K562 (cell line): ENCODE data around the gene TBPL2.

Experiments
- CBX3 ChIP-seq, 2 experiments: IDR thresholded peaks; 1 replicate in 1 of 2; 2 replicates in 1 of 2; pipeline ENCODE4 v1.6.1; 2012; ENCODE audit warnings: inconsistent platforms in 2 of 2, low read length in 2 of 2, borderline replicate concordance in 1 of 2, control low read depth in 1 of 2
- CHD7 ChIP-seq: fragments of 200-600 bp; sonication (generic); IDR thresholded peaks from one replicate; pipeline ENCODE4 v1.6.1; 2012; ENCODE audit warnings: mild to moderate bottlenecking, low read depth, low read length, inconsistent platforms
- ESRRA ChIP-seq: fragments of 450-650 bp; IDR thresholded peaks from 2 replicates; pipeline ENCODE4 v1.6.1; 2014; ENCODE audit warnings: low read depth, mild to moderate bottlenecking, moderate library complexity, borderline replicate concordance
- FOXO4 ChIP-seq: fragments of 450-650 bp; formaldehyde crosslinking; IDR thresholded peaks from 2 replicates; pipeline ENCODE4 v1.4.0; 2020; ENCODE audit warnings: mild to moderate bottlenecking, moderate library complexity
- KDM5B ChIP-seq: fragments of 200-600 bp; sonication (generic); IDR thresholded peaks from 2 replicates; pipeline ENCODE4 v1.6.1; 2012; ENCODE audit warnings: low read depth, mild to moderate bottlenecking, moderate library complexity, low read length, control low read depth, inconsistent platforms; ENCODE audit not compliant: insufficient replicate concordance
- MTA1 ChIP-seq: fragments of 450-650 bp; IDR thresholded peaks from 2 replicates; pipeline ENCODE4 v1.6.1; 2017; ENCODE audit warnings: borderline replicate concordance
- MXI1 ChIP-seq: IDR thresholded peaks from 2 replicates; pipeline ENCODE4 v1.6.1; 2011; ENCODE audit warnings: low read depth, mild to moderate bottlenecking, improper control_type of control experiment, low read length
- NFIC ChIP-seq: fragments of 450-650 bp; IDR thresholded peaks from 2 replicates; pipeline ENCODE4 v1.6.1; 2017; ENCODE audit warnings: mild to moderate bottlenecking, inconsistent platforms
- SFPQ ChIP-seq: fragments of 200-400 bp; formaldehyde crosslinking; IDR thresholded peaks from 2 replicates; pipeline ENCODE4 v1.6.1; 2017; ENCODE audit warnings: mild to moderate bottlenecking, low read depth, low read length, moderate library complexity
- TEAD1 ChIP-seq, 2 experiments: fragments of 450-650 bp in 1 of 2; sonication (generic) in 1 of 2; formaldehyde crosslinking; IDR thresholded peaks; 2 replicates each; pipeline versions ENCODE4 v1.4.0 to v1.8.0; 2020 to 2022; ENCODE audit warnings: mild to moderate bottlenecking in 2 of 2, missing genetic modification reagents in 1 of 2
- ZNF174 ChIP-seq: fragments of 250-450 bp; sonication (Bioruptor Pico); IDR thresholded peaks from 2 replicates; pipeline ENCODE4 v1.4.0; 2020; ENCODE audit warnings: mild to moderate bottlenecking
- ZNF212 ChIP-seq: fragments of 450-650 bp; formaldehyde crosslinking; IDR thresholded peaks from 2 replicates; pipeline ENCODE4 v1.4.0; 2020; ENCODE audit warnings: mild to moderate bottlenecking
- TF ChIP-seq, protein P1 (sequence below), 3 experiments: IDR thresholded peaks in 2 of 3; conservative IDR thresholded peaks in 1 of 3; 2 replicates each; pipeline ENCODE4 v1.5.1; 2011 to 2012; ENCODE audit warnings: low read length in 3 of 3, mild to moderate bottlenecking in 3 of 3, control low read depth in 2 of 3, improper control_type of control experiment in 1 of 3, inconsistent platforms in 1 of 3, low read depth in 1 of 3, mixed read lengths in 1 of 3, moderate library complexity in 1 of 3; ENCODE audit not compliant: insufficient read depth in 2 of 3
- TF ChIP-seq, protein P2 (sequence below): fragments of 450-650 bp; IDR thresholded peaks from 2 replicates; pipeline ENCODE4 v1.6.1; 2017; ENCODE audit warnings: antibody characterized with exemption, mild to moderate bottlenecking

- no peak for TF ChIP-seq CBX3 (IDR thresholded peaks at IDR 0.05; ENCODE audit: borderline replicate concordance in 1 of 2, low read length in 2 of 2)
- TF ChIP-seq, protein P1, sequence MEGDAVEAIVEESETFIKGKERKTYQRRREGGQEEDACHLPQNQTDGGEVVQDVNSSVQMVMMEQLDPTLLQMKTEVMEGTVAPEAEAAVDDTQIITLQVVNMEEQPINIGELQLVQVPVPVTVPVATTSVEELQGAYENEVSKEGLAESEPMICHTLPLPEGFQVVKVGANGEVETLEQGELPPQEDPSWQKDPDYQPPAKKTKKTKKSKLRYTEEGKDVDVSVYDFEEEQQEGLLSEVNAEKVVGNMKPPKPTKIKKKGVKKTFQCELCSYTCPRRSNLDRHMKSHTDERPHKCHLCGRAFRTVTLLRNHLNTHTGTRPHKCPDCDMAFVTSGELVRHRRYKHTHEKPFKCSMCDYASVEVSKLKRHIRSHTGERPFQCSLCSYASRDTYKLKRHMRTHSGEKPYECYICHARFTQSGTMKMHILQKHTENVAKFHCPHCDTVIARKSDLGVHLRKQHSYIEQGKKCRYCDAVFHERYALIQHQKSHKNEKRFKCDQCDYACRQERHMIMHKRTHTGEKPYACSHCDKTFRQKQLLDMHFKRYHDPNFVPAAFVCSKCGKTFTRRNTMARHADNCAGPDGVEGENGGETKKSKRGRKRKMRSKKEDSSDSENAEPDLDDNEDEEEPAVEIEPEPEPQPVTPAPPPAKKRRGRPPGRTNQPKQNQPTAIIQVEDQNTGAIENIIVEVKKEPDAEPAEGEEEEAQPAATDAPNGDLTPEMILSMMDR (IDR thresholded peaks at IDR 0.05 in 2 of 3, conservative IDR thresholded peaks at IDR 0.05 in 1 of 3; ENCODE audit: insufficient read depth in 2 of 3, low read depth in 1 of 3, low read length in 3 of 3): no peak
- TF ChIP-seq ZNF212 (CRISPR knock-in tag): no peak
- no peak for TF ChIP-seq ESRRA
- TF ChIP-seq, protein P2, sequence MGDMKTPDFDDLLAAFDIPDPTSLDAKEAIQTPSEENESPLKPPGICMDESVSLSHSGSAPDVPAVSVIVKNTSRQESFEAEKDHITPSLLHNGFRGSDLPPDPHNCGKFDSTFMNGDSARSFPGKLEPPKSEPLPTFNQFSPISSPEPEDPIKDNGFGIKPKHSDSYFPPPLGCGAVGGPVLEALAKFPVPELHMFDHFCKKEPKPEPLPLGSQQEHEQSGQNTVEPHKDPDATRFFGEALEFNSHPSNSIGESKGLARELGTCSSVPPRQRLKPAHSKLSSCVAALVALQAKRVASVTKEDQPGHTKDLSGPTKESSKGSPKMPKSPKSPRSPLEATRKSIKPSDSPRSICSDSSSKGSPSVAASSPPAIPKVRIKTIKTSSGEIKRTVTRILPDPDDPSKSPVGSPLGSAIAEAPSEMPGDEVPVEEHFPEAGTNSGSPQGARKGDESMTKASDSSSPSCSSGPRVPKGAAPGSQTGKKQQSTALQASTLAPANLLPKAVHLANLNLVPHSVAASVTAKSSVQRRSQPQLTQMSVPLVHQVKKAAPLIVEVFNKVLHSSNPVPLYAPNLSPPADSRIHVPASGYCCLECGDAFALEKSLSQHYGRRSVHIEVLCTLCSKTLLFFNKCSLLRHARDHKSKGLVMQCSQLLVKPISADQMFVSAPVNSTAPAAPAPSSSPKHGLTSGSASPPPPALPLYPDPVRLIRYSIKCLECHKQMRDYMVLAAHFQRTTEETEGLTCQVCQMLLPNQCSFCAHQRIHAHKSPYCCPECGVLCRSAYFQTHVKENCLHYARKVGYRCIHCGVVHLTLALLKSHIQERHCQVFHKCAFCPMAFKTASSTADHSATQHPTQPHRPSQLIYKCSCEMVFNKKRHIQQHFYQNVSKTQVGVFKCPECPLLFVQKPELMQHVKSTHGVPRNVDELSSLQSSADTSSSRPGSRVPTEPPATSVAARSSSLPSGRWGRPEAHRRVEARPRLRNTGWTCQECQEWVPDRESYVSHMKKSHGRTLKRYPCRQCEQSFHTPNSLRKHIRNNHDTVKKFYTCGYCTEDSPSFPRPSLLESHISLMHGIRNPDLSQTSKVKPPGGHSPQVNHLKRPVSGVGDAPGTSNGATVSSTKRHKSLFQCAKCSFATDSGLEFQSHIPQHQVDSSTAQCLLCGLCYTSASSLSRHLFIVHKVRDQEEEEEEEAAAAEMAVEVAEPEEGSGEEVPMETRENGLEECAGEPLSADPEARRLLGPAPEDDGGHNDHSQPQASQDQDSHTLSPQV: no peak
- no peak for TF ChIP-seq FOXO4 (CRISPR knock-in tag)
- no peak for TF ChIP-seq CHD7
- no peak for TF ChIP-seq ZNF174
- TF ChIP-seq MTA1: no peak
- TF ChIP-seq SFPQ: no peak
- no peak for TF ChIP-seq NFIC
- TF ChIP-seq MXI1: no peak
- TF ChIP-seq TEAD1 (CRISPR knock-in tag; IDR thresholded peaks at IDR 0.05): no peak
- TF ChIP-seq KDM5B: no peak
Measured at GRCh38 chr14:55372423-55372822, 68.0 kb downstream of the TBPL2 start.
